ENCODE measurements around the gene NDE1.

The NDE1 gene

GRCh38 chr16:15770107-15770506 lies 120.1 kb downstream of the NDE1 start:
- DNase-seq (ENCODE audit: low spot score) = no peak

GRCh38 chr16:15770512-15770911 lies 120.5 kb downstream of the NDE1 start:
- DNase-seq (ENCODE audit: low spot score) = no peak

- no peak for DNase-seq (ENCODE audit: low spot score)
These were observed 121.6 kb downstream of the NDE1 start for GRCh38 chr16:15771694-15772093.

GRCh38 chr16:15772579-15773293 lies 122.7 kb downstream of the NDE1 start:
- DNase-seq (ENCODE audit: low spot score) = no peak

GRCh38 chr16:15773968-15774367 lies 123.9 kb downstream of the NDE1 start:
- DNase-seq (ENCODE audit: low spot score) = no peak

- DNase-seq (ENCODE audit: low spot score) = no peak
These were observed 125.2 kb downstream of the NDE1 start for GRCh38 chr16:15775209-15775608.

GRCh38 chr16:15775663-15776304 lies 125.7 kb downstream of the NDE1 start:
- DNase-seq (ENCODE audit: low spot score) = no peak

Measured in left forelimb (tissue), 1 donor.